Uterus (tissue), 2 donors: ENCODE results near the gene SMARCC2.

Experiments
- CTCF ChIP-seq, 4 experiments: fragments of 200-600 bp in 2 of 4; fragments of 450-650 bp in 2 of 4; sonication (generic) in 2 of 4; IDR thresholded peaks; one replicate each; pipeline ENCODE4 v1.5.1; 2016 to 2019; ENCODE audit warnings: antibody characterized with exemption in 4 of 4, mild to moderate bottlenecking in 2 of 4, moderate library complexity in 1 of 4
- POLR2A ChIP-seq, 2 donors: fragments of 450-650 bp; IDR thresholded peaks; one replicate each; pipeline ENCODE4 v1.6.1; 2016; ENCODE audit warnings: antibody characterized with exemption in 2 of 2, mild to moderate bottlenecking in 1 of 2, moderate library complexity in 1 of 2

GRCh38 chr12:56154246-56154771, 35.0 kb downstream of the SMARCC2 start:
- TF ChIP-seq POLR2A (IDR thresholded peaks at IDR 0.05) (no peak), CTCF (IDR thresholded peaks at IDR 0.05) (no peak)
